Stimulated activated CD4-positive, alpha-beta T cell treated with anti-CD3 and anti-CD28 coated beads, Interleukin-1b, Interleukin-23, amount 100 ng/mL, for 24 hours (primary cell): ENCODE measurements around the gene TCF7L2.

Experiments used
- DNase-seq, 4 experiments: peaks; one replicate each; pipeline ENCODE4 v3.0.0-alpha.2; 2020; ENCODE audit warnings: low read depth in 4 of 4, low spot score in 1 of 4

Gene TCF7L2

GRCh38 chr10:112949875-112950507 lies at the start of gene TCF7L2:
Gene TCF7L2 (plus strand): TSS chr10:112950247. CDS start chr10:112950757, 510 bp downstream.
- DNase-seq = peak in 2 of 4 experiments; percentile 25 to 39

DNA sequence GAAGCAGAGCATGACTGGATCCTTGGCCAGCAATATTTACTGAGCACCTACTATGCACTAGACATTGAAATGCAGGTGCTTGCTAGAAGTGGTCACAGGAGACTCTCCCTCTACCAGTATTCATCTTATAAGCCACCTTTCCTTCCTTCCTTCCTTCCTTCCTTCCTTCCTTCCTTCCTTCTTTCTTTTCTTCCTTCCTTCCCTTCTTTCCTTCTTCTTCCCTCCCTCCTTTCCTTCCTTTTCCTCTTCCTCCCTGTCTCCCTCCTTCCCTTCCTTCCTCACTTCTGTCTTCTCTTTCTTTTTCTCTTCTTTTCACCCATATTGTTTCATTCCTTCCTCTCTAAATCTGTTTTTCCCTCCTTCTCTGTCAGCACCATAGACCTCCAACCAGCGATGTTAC lies 47.3 kb upstream of the TCF7L2 start:
- no peak for DNase-seq

GRCh38 chr10:112904000-112904399 lies 46.0 kb upstream of the TCF7L2 start:
- no peak for DNase-seq

DNA sequence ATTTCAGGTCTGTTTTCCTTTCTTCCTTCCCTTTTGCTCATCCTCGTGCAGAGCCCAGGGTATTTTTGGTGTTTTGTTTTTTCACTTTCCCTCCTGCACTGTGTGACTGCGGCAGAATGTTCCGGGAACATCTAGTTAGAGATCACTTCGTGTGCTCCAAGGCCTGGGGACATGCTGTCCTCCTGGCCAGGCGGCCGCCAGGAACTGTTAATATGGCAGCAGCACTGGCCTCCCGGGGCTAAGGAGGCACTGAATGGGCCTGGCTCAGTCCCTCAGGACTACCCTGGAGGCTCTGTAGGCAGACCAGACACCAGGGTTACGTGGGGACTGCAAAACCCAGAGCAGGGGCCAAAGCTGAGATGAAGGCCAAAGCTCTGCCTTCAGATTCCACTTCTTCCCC lies 43.1 kb upstream of the TCF7L2 start:
- no peak for DNase-seq

- no peak for DNase-seq
These were observed 42.2 kb upstream of the TCF7L2 start for GRCh38 chr10:112907893-112908292.

GRCh38 chr10:112911206-112911605 lies 38.8 kb upstream of the TCF7L2 start:
- no peak for DNase-seq

DNA sequence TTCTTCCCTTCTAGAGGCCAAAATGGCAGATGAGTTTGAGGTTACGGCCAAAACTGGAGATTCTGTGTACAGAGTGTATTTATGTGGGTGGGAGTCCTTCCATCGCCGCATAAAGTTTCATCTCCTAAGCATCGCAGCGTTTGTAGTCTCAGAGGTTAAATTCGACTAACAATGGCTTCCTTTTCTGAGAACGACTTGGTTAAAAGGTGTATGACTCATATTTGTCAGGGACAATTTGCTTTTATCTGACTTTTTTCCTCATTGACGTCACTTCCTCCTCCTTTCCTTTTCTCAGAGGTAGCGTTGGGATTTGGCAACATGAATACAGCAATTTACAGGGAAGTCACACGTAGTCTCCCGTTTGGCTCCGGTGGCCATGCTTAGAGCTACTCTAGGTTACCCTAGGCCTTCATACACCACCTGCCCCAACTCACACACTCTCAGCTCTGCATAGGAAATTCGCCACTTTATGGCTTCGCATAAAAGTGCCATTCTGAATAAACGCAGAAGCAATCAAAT lies 37.6 kb upstream of the TCF7L2 start:
- no peak for DNase-seq

- no peak for DNase-seq
These were observed 36.8 kb upstream of the TCF7L2 start for GRCh38 chr10:112913255-112913654.

GRCh38 chr10:112913661-112914287 lies 36.3 kb upstream of the TCF7L2 start:
- DNase-seq = no peak

DNA sequence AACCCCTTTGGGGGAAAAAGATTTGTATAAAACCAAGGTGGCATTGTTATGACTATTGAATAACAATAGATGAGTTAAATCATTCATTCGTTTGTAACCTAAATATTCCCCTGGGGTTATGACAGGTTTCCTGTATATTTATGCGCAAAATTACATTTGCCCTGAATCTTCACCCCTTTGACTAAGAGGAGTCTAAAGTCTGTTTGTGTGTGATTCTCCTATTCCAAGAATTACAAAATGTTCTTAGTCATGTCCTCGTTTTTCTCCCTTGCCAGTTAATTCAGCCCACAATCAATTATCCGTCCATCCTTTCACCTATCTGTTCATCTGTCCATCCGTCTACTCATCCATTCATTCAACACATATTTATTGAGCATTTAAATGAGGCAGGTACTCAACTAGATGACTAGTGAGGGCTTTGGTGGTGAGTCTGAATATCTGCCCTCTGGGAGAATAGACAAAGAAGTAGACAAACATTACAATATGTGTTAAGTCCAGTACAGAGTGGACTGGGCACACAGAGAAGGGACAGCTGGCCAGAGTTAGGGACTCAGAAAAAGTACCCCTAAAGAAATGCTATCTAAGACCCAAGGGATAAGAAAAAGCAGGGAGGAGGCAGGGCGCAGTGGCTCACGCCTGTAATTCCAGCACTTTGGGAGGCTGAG lies 35.6 kb upstream of the TCF7L2 start:
- no peak for DNase-seq

- no peak for DNase-seq
These were observed 34.2 kb upstream of the TCF7L2 start for GRCh38 chr10:112915590-112916572.

- DNase-seq = no peak
These were observed 32.4 kb upstream of the TCF7L2 start for GRCh38 chr10:112917681-112918080.

- no peak for DNase-seq
These were observed 31.3 kb upstream of the TCF7L2 start for GRCh38 chr10:112918771-112919170.

DNA sequence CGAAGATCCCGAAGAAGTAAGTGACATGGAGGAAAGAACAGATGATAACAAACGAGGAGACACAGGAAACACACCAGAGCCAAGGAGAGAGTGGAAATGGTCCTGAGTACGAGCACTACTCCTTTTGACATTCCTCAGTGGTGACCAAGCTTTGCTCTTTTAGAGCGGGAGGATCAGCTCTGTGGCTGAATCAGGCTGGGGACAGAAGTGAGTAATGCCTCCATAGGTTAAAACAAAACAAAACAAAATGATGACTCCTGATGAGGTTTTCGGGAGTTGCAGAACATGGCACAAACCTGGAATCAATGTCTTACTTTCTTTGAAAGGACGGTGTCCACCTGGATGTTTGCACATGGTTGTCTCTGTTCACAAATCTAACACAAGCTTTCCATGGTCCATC lies 30.3 kb upstream of the TCF7L2 start:
- DNase-seq = no peak

DNA sequence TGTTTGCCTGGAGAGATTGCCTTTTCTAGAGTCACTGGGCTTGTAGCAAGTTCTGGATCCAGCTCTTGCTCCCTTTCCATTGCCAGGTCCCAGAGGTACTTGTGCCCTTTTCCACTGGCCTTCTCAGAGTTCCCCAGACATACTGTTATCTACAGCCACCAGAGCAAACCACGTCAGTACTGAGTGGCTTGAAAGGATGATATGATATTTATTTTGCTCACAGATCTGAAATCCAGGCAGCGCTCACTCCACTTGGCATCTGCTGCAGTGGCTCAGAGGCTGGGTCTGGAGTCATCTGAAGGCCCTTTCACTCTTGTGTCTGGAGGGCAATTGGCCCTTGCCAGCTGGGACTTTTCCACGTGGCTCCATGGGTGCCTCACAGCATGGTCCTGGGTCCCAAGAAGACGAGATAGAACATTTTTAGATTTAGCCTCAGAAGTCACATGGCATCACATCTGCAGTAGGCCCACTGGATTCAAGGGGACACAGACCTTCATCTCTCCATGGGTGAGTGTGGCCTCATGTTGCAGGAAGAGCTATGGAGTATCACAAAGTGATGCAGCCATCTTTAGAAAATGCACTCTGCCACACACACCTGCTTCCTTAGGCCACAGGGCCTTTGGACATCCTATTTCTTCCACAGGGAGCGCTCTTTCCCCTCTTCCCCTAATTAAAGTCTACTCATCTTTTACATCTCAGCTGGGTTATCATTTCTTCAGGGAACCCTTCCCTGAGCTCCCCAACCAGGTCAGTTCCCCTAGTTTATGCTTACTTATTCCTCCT lies 22.9 kb upstream of the TCF7L2 start:
- DNase-seq = no peak

GRCh38 chr10:112927980-112928379 lies 22.1 kb upstream of the TCF7L2 start:
- no peak for DNase-seq

- no peak for DNase-seq
These were observed 17.4 kb upstream of the TCF7L2 start for GRCh38 chr10:112932658-112933057.

- DNase-seq = no peak
These were observed 15.9 kb upstream of the TCF7L2 start for GRCh38 chr10:112934193-112934592.

DNA sequence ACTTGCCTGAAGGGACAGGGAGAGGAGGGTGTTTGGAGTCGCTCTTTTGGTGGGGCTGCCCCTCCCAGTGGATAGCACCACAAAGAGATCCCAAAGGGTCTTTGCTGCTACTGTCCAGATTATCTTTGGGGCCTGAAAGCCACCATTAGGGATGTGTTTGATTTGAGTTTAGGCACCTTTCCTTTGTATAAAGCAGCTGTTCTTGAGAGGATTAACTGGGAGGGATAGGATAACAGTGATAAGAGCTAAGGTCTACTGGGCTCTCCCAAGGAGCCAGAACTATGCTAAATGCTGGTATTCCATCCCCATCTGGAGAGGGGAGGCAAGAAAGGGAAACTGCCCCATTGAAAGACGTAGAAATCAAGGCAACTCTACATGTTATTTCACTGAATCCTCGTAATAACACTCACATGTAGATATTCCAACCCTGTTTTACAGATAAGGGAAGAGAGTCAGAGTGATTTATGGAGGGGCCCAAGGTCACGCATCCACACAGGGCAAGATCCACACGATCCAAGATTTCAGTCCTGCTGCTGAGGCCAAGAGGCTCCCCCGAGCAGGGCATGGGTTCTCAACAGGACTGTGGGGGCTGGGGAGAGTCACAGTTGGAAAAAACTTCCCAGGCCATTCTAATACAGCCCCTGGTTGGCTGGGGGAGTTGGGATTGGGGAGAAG lies 11.1 kb upstream of the TCF7L2 start:
- DNase-seq = no peak

GRCh38 chr10:112945811-112946210 lies 4.2 kb upstream of the TCF7L2 start:
- no peak for DNase-seq
